Breast epithelium (tissue), 3 donors: ENCODE measurements around the gene DOCK6.

Source experiments
- POLR2A ChIP-seq: fragments of 450-650 bp; IDR thresholded peaks from one replicate; pipeline ENCODE4 v1.6.1; 2016; ENCODE audit warnings: antibody characterized with exemption, mild to moderate bottlenecking, moderate library complexity
- POLR2AphosphoS5 ChIP-seq, 3 donors: sonication (generic); formaldehyde crosslinking; IDR thresholded peaks; one replicate each; pipeline ENCODE4 v1.6.1; 2017; ENCODE audit warnings: antibody characterized with exemption in 3 of 3
- TF ChIP-seq, protein P1 (sequence below), 3 donors: fragments of 450-650 bp; IDR thresholded peaks; one replicate each; pipeline ENCODE4 v1.5.1; 2016 to 2017; ENCODE audit warnings: antibody characterized with exemption in 3 of 3, mild to moderate bottlenecking in 3 of 3, moderate library complexity in 3 of 3

DNA sequence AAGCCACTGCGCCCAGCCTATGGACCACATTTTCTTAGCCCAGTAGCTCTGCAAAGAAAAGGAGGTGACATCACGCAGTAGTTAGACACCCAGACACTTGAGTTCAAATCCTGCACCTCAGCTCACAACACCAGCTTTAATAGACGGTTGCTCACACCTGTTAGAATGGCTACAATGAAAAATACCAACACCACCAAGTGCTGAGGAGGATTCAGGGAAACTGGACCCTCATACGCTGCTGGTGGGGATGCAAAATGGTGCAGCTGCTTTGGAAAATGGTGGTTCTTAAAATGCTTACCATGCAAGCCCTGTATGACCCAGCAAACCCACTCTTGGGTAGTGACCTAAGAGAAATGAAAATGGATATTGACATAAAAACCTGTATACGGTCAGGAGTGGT is 11.7 kb upstream of the DOCK6 start:
- TF ChIP-seq POLR2A = no peak
- TF ChIP-seq, protein P1, sequence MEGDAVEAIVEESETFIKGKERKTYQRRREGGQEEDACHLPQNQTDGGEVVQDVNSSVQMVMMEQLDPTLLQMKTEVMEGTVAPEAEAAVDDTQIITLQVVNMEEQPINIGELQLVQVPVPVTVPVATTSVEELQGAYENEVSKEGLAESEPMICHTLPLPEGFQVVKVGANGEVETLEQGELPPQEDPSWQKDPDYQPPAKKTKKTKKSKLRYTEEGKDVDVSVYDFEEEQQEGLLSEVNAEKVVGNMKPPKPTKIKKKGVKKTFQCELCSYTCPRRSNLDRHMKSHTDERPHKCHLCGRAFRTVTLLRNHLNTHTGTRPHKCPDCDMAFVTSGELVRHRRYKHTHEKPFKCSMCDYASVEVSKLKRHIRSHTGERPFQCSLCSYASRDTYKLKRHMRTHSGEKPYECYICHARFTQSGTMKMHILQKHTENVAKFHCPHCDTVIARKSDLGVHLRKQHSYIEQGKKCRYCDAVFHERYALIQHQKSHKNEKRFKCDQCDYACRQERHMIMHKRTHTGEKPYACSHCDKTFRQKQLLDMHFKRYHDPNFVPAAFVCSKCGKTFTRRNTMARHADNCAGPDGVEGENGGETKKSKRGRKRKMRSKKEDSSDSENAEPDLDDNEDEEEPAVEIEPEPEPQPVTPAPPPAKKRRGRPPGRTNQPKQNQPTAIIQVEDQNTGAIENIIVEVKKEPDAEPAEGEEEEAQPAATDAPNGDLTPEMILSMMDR (IDR thresholded peaks at IDR 0.05) = no peak
- TF ChIP-seq POLR2AphosphoS5 (IDR thresholded peaks at IDR 0.05) = no peak
